ENCODE results near the gene ATAT1.

GRCh38 chr6:30591008-30591407, 35.7 kb upstream of the ATAT1 start:
- no peak for TF ChIP-seq CTCF (conservative IDR thresholded peaks at IDR 0.05)
- no peak for TF ChIP-seq EZH2 (IDR thresholded peaks at IDR 0.05; ENCODE audit: low read depth)
